ENCODE measurements around the gene ASZ1.

ASZ1 gene

DNA sequence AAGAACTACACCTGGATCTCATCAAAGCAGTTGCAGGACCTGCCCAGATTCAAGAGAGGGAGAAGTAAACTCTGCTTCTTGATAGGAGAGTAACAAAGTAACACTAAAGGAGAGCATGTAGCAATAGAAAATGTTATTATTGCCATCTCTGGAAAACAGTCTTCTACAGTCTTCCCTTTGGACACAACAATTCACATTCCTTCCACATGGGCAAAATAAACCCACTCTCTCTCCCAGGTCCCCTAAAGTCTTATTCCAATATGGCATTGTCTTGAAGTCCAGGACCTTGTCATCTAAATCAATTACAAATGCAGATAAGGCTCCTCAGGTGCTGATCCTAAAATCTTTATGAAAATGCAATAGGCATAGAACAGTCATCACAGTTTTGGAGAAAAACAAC lies 94.1 kb downstream of the ASZ1 start:
- FAIRE-seq, result no peak

DNA sequence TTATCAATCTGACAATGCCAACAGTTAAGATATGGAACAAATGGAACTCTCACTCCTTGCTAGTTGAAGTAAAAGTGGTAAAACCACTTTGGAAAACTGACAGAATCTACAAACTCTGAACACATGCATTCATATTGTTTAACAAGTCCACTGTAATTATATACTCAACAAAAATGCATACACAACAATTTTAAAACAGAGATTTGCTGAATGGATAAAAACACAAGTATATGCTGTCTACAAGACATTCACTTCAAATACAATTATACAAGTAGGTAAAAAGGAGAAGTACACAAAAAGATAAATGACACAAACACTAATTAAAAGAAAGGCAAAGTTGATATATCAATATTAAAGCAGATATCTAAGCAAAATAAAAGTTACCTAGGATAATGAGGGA lies 95.3 kb downstream of the ASZ1 start:
- FAIRE-seq, result no peak

DNA sequence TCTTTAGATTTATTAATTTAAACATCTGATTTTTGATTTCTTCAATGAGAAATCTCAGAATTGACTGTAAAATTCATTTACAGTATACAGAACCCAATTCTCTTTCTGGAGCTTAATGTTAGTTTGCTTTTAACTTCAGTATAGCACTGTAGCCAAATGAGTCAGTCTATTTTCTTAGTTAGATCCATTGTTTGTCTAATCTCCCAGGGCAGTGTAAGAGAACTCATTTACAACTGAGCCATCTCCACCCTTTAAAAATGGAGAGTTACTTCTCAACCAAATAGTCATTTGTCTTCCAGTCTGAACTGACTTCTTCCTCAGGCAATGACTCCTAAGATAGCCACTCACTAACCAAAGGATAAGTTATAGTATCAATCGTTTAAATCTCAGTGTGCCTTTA lies 101.5 kb downstream of the ASZ1 start:
- FAIRE-seq, result no peak

DNA sequence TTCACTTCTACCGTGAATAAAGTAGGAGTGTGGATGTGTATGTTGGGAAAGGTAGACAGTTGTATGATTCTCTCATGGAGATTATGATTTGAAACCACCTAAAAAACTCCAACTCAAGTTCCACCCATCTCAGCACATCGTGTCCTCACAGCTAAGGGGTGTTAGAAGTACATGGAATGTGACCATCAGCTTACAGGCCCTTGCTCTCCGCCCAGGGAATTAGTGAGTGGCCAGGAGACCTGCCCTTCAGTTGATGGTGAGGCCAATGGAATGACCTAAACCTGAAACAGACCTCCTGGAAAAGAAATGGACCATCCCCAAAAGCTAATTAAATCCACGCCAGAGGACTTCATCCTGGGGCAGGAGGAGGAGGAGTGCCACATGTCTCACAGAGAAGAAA lies 102.3 kb downstream of the ASZ1 start:
- FAIRE-seq, result no peak

DNA sequence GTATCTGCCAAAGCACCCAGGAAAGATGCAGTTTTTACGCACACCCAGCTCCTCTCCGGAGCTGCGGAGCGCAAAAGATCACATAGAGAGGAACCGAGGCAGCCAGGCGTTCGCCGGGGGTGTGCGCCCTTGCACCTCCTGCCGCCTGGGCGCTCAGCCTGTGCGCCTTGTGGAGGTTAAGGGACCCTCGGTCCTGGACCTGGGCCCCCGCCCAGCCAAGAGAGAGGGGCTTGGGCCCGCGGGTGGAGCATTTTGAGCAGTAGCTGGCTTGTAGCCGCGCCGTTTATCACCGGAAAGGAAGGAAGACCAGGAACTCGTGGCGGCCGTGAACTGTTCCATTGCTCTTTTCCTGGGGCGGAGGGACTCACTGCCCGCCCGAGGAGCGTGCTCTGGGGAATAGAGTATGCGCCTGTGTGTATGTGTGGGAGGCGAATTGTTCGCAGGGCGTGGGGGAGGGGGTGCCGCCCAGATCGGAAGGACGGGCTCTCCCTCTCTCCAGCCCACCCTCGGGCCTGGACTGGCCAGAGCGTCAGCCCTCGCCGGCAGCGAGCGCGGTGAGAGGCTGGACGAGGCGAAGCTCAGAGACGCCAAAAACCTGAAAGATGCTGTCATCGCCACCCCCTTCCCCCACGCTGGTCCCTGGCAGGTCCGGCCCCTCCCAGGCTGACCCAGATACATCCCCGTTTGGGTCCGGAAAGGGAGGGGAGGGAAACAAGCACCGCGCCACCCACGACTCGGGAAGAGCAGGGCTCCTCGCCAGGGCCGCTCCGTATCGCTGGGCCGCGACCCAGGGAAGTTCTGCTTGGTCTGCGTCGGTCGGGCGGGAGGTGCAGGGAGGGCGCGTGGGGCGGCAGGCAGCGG lies 103.2 kb downstream of the ASZ1 start:
- no peak for FAIRE-seq

DNA sequence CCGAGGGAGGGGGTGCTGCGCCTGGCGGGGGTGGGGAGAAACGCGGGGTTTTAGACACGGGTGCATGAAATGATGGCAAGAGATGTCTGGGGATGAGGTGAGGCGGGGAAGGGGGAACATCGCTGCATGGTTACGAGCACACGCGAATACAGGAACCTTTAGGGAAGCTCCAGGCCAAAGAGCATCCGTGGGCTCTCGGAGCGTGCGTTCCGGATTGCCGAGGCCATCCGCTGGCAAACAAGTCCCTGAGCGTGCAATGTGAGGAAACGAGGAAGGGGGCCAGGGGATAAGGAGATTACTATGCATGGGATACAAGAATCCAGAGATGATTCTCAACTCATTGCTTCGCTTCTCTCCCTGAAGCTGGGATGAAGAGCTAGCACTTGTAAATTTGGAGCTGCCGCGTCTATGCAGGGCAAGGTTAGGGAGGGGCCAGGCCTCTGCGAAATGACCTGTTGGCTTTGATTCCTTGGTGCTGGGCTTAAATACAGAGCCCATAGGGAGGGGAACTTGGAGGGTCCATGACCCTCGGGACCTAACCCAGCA lies 103.9 kb downstream of the ASZ1 start:
- FAIRE-seq, result no peak

DNA sequence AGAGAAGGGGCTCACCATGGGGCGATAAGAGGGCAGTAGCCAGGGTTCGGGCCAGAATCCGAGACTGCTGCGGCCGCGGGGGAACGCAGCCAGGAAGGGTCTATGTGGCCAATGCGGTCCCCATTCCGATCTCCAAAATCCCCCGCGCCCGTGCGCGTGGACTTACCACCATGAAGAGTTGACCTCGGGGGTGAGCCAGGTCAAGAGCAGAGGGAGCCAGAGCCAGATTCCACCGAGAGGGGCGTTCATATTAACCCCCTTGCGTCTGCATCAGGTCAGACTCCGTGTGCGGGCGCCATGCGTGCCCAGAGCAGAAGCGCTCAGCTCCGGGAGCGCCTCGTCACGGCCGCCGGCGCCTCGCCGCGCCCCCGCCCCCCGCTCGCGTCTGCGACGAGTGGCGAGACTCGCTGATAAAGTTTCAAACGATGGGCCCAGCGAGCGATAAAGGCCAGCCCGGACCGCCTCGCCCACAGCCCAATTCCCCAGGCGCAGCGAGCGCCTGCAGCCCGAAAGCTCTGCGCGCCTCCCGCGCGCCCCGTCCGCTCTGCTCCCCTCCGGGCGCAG lies 104.5 kb downstream of the ASZ1 start, which contains the start of gene WNT2:
WNT2 (minus strand) TSS at position 318 of the 564 bp plus-strand sequence; CDS start at position 249, 69 bp downstream.
- no peak for FAIRE-seq

DNA sequence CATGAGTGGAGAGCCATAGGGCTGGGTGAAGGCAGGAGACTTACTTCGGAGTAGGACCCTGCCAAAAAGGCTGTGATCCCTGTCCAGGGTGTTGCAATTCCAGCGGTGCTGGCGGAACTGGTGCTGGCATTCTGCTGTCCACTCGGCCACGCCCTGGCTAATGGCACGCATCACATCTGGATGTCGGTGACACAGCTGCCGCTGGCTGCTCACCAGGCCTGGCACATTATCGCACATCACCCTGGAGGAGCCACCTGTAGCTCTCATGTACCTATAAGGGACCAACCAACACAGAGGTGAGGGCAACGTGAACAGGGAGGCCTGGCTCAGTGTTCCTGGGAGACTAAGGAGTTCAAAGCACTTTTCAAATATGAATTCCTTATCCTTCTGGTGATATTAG lies 106.8 kb downstream of the ASZ1 start:
- no peak for FAIRE-seq

DNA sequence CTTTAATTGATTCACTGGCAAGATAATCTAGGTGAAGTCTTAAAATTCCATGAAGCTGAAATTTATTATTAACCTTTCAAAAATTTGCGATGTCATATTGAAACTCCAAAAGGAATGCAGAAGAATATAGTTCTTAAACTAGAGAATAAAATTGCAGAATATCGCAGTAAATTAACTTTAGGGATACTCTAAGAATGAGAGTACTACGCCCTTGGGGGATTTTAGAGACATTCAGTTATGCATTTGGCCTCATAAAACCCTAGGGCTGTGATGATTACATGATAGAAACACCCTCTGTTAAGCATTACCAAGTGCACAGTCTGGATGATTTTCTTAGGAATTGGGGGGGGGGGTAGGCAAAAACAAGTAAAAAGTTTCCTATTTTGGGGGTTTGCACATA lies 108.1 kb downstream of the ASZ1 start:
- FAIRE-seq, result no peak

DNA sequence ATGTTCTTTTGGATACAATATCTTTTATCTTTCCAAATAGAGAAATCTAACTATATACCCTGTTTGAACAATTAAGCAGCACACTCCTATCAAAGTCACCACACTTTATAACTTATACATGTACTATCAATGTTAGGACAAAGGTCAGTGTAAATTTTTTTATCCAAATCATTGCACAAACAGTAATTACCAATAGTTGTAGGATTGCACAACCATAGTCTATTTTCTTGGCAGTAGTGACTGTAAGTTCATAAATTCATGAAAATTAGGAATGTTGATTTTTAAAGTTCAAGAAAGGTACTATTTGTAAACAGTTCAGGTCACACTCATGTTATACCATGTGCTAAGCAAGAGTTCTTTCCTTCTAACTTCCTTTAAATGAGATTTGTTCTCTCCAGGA lies 113.7 kb downstream of the ASZ1 start:
- no peak for FAIRE-seq
